HL-60 (cell line): ENCODE measurements around the gene MYRFL.

Experiments
- DNase-seq, 2 experiments: peaks; one replicate each; pipeline ENCODE4 v3.0.0-alpha.2; 2010 to 2020; ENCODE audit warnings: low read depth in 1 of 2, low spot score in 1 of 2
- H3K27ac ChIP-seq: fragments of 250-450 bp; sonication (Bioruptor Pico); replicated peaks from 2 replicates; pipeline ENCODE4 v1.5.1; 2020; ENCODE audit warnings: mild to moderate bottlenecking, moderate library complexity
- H3K27me3 ChIP-seq: fragments of 250-450 bp; sonication (Bioruptor Pico); 2 replicates; pipeline ENCODE4 v1.5.1; 2021; ENCODE audit warnings: mild to moderate bottlenecking, moderate library complexity; ENCODE audit not compliant: insufficient read depth, poor library complexity, severe bottlenecking
- H3K4me3 ChIP-seq: replicated peaks from 2 replicates; pipeline ENCODE4 v1.5.1; 2011; ENCODE audit warnings: mild to moderate bottlenecking, control low read depth, low read length; ENCODE audit not compliant: insufficient read depth
- GABPA ChIP-seq: IDR thresholded peaks from 2 replicates; pipeline ENCODE4 v1.6.1; 2012; ENCODE audit warnings: low read depth
- POLR2AphosphoS5 ChIP-seq: IDR thresholded peaks from 2 replicates; pipeline ENCODE4 v1.6.1; 2012; ENCODE audit warnings: low read depth
- SPI1 ChIP-seq: IDR thresholded peaks from 2 replicates; pipeline ENCODE4 v1.6.1; 2012; ENCODE audit warnings: low read depth, mild to moderate bottlenecking, borderline replicate concordance
- TF ChIP-seq, protein P1 (sequence below): IDR thresholded peaks from 2 replicates; pipeline ENCODE4 v1.6.1; 2012; ENCODE audit warnings: low read depth; ENCODE audit not compliant: insufficient replicate concordance
- TF ChIP-seq, protein P2 (sequence below): IDR thresholded peaks from one replicate; pipeline ENCODE4 v1.5.1; 2011; ENCODE audit warnings: low read length, control low read depth, inconsistent platforms; ENCODE audit not compliant: insufficient read depth

Gene MYRFL

DNA sequence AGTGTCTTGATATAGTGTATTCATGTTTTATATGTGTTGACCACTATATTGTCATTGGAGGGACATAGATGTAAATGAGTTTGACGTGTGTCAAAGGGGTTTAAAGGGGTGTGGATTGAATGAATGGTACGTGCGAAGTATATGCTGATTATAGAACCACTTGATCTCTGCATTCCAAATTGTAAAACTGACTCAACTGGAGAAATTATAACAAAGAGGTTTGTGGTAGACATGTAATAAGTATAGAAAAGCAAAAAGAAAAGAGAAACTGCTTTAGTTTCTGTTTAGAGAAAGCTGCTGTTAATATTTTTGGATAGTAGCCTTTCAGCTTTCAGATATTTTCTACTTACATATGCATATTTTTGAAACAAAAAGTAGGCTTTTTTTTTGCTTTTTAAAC is 8.9 kb upstream of the MYRFL start:
- no peak overlapping the region for H3K4me3 ChIP-seq
- no peak for DNase-seq
- no peaks in the 10 kb centered on the region for H3K27me3 ChIP-seq
- no peak overlapping the region for H3K27ac ChIP-seq
- TF ChIP-seq GABPA (no peak), POLR2AphosphoS5 (no peak), SPI1 (no peak)
- TF ChIP-seq, protein P1, sequence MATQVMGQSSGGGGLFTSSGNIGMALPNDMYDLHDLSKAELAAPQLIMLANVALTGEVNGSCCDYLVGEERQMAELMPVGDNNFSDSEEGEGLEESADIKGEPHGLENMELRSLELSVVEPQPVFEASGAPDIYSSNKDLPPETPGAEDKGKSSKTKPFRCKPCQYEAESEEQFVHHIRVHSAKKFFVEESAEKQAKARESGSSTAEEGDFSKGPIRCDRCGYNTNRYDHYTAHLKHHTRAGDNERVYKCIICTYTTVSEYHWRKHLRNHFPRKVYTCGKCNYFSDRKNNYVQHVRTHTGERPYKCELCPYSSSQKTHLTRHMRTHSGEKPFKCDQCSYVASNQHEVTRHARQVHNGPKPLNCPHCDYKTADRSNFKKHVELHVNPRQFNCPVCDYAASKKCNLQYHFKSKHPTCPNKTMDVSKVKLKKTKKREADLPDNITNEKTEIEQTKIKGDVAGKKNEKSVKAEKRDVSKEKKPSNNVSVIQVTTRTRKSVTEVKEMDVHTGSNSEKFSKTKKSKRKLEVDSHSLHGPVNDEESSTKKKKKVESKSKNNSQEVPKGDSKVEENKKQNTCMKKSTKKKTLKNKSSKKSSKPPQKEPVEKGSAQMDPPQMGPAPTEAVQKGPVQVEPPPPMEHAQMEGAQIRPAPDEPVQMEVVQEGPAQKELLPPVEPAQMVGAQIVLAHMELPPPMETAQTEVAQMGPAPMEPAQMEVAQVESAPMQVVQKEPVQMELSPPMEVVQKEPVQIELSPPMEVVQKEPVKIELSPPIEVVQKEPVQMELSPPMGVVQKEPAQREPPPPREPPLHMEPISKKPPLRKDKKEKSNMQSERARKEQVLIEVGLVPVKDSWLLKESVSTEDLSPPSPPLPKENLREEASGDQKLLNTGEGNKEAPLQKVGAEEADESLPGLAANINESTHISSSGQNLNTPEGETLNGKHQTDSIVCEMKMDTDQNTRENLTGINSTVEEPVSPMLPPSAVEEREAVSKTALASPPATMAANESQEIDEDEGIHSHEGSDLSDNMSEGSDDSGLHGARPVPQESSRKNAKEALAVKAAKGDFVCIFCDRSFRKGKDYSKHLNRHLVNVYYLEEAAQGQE = no peak
- TF ChIP-seq, protein P2, sequence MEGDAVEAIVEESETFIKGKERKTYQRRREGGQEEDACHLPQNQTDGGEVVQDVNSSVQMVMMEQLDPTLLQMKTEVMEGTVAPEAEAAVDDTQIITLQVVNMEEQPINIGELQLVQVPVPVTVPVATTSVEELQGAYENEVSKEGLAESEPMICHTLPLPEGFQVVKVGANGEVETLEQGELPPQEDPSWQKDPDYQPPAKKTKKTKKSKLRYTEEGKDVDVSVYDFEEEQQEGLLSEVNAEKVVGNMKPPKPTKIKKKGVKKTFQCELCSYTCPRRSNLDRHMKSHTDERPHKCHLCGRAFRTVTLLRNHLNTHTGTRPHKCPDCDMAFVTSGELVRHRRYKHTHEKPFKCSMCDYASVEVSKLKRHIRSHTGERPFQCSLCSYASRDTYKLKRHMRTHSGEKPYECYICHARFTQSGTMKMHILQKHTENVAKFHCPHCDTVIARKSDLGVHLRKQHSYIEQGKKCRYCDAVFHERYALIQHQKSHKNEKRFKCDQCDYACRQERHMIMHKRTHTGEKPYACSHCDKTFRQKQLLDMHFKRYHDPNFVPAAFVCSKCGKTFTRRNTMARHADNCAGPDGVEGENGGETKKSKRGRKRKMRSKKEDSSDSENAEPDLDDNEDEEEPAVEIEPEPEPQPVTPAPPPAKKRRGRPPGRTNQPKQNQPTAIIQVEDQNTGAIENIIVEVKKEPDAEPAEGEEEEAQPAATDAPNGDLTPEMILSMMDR = no peak

DNA sequence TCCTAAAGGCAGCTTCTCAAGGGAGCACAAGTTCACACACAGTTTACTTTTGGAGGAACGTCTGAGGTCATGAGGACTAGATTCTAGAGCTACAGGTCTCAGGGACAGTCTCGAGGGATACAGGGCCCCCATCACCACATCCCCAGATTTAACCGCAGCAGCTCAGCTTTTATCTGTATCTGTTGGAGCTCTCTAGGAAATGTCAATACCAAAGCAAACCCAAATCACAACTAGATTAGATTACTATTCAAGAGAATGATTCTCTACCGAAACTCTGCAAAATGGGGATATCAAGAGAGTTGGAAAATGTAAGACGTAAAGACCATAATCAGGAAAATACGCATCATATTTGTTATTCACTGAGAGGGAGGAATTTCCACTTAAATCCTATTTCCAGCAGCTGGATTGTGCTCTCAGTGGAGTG is 4.0 kb upstream of the MYRFL start:
- TF ChIP-seq, protein P1 = no peak
- TF ChIP-seq, protein P2 = no peak
- TF ChIP-seq GABPA = no peak
- no peak for TF ChIP-seq SPI1
- TF ChIP-seq POLR2AphosphoS5 = no peak
- no peak overlapping the region for H3K27ac ChIP-seq
- H3K27me3 ChIP-seq = no peaks in the 10 kb centered on the region
- H3K4me3 ChIP-seq = no peak overlapping the region
- DNase-seq = no peak

DNA sequence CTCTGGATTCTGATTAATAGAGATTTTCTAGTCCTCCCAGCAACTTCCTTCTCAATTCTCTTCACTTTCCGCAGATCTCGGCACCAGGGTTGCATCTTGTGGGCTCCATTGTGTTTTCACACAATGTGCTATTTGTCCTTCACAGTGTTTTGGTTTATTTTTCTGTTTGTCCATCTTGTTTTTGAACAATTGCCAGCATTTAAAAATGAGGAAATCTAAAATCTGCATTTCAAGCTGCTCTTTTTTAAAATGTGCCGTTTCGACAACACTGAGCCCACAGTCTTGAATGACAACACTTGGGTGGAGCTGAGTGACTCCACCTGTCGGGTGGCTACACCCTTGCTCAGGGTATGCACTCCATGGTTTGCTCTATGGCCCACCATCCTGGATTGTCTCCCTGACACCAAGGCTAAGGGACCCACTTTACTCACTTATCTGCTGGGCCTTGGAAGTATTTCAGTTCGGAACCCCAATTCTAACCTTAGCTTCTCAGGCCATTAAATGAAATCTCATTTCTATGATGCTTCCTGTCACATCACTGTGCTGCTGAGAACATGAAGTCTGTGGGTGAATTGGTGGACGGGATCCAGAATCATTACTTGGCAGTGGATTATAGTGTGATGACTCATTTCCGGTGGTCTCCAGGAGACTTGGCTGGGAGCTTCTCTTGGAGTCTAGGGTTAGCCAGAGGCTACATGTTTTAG is 3.4 kb upstream of the MYRFL start:
- Histone ChIP-seq H3K4me3 (no peak overlapping the region), H3K27ac (no peak overlapping the region), H3K27me3 (no peaks in the 10 kb centered on the region)
- DNase-seq = no peak
- TF ChIP-seq, protein P2 = no peak
- TF ChIP-seq GABPA = no peak
- TF ChIP-seq SPI1 = no peak
- TF ChIP-seq, protein P1 = no peak
- no peak for TF ChIP-seq POLR2AphosphoS5
